ENCODE results near the gene FANK1.
"Not testable (repeated sequence)": the region's sequence is repeated elsewhere in the genome, so short reads cannot be mapped to it uniquely, and the experiment has no call there.

FANK1 gene

GRCh38 chr10:126036515-126036914, 140.2 kb downstream of the FANK1 start:
- DNase-seq: peak; percentile 11

GRCh38 chr10:126037946-126038345, 141.6 kb downstream of the FANK1 start:
- DNase-seq: no peak

- no peak for DNase-seq
These were observed 144.8 kb downstream of the FANK1 start for GRCh38 chr10:126041117-126041516.

- DNase-seq: peak; percentile 96
These were observed 145.5 kb downstream of the FANK1 start for GRCh38 chr10:126041804-126042231.

- no peak for DNase-seq
These were observed 146.0 kb downstream of the FANK1 start for GRCh38 chr10:126042354-126042753.

- no peak for DNase-seq
These were observed 146.5 kb downstream of the FANK1 start for GRCh38 chr10:126042906-126043305.

- no peak for DNase-seq
These were observed 147.0 kb downstream of the FANK1 start for GRCh38 chr10:126043389-126043788.

GRCh38 chr10:126045861-126046260, 149.5 kb downstream of the FANK1 start:
- DNase-seq: no peak

- DNase-seq: no peak
These were observed 150.5 kb downstream of the FANK1 start for GRCh38 chr10:126046831-126047230.

GRCh38 chr10:126047749-126048148, 151.4 kb downstream of the FANK1 start:
- DNase-seq: not testable (repeated sequence)

GRCh38 chr10:126049759-126050700, 153.7 kb downstream of the FANK1 start:
- peak; percentile 49 for DNase-seq

- no peak for DNase-seq
These were observed 155.8 kb downstream of the FANK1 start for GRCh38 chr10:126052171-126052570.

- DNase-seq: no peak
These were observed 157.8 kb downstream of the FANK1 start for GRCh38 chr10:126054191-126054590.

- no peak for DNase-seq
These were observed 161.1 kb downstream of the FANK1 start for GRCh38 chr10:126057494-126057893.

- no peak for DNase-seq
These were observed 161.7 kb downstream of the FANK1 start for GRCh38 chr10:126058104-126058503.

GRCh38 chr10:126058507-126058906, 162.1 kb downstream of the FANK1 start:
- no peak for DNase-seq

All from hematopoietic multipotent progenitor cell treated with erythropoietin and hydrocortisone succinate and interleukin-3 and kit ligand, for 4 days (in vitro differentiated cells).